Loucy (cell line): ENCODE measurements around the gene TENT4B.

Experiments
- EZH2phosphoT487 ChIP-seq: fragments of 200-600 bp; IDR thresholded peaks from 2 replicates; pipeline ENCODE4 v1.6.1; 2018; ENCODE audit warnings: antibody characterized with exemption, mild to moderate bottlenecking, moderate library complexity, borderline replicate concordance
- TF ChIP-seq, protein P1 (sequence below): fragments of 200-600 bp; sonication (generic); conservative IDR thresholded peaks from 2 replicates; pipeline ENCODE4 v1.5.1; 2014; ENCODE audit warnings: mild to moderate bottlenecking, antibody characterized with exemption, low read length

DNA sequence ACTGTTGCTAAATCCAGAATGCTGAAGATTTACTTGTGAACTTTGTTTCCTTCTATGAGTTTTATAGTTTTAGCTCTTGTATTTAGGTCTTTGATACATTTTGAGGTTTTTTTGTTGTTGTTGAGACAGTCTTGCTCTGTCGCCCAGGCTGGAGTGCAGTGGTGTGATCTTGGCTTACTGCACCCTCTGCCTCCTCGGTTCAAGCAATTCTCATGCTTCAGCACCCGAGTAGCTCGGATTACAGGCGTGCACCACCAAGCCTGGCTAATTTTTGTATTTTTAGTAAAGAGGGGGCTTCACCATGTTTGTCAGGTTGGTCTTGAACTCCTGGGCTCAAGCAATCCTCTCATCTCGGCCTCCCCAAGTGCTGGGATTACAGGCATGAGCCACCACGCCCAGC, 14.4 kb downstream of the TENT4B start:
- TF ChIP-seq, protein P1, sequence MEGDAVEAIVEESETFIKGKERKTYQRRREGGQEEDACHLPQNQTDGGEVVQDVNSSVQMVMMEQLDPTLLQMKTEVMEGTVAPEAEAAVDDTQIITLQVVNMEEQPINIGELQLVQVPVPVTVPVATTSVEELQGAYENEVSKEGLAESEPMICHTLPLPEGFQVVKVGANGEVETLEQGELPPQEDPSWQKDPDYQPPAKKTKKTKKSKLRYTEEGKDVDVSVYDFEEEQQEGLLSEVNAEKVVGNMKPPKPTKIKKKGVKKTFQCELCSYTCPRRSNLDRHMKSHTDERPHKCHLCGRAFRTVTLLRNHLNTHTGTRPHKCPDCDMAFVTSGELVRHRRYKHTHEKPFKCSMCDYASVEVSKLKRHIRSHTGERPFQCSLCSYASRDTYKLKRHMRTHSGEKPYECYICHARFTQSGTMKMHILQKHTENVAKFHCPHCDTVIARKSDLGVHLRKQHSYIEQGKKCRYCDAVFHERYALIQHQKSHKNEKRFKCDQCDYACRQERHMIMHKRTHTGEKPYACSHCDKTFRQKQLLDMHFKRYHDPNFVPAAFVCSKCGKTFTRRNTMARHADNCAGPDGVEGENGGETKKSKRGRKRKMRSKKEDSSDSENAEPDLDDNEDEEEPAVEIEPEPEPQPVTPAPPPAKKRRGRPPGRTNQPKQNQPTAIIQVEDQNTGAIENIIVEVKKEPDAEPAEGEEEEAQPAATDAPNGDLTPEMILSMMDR, result no peak
- no peak for TF ChIP-seq EZH2phosphoT487
